Nucleus accumbens (tissue), 56 donors: ENCODE data around the gene UBR7.
A peak's percentile ranks its signal among the peaks of the same experiment; 100 is the strongest.

Source experiments
- DNase-seq, 56 donors: peaks; one replicate each; lab custom pipeline; 2025; lab: John Stamatoyannopoulos, UW

UBR7 gene

GRCh38 chr14:93240678-93241000 lies 33.6 kb downstream of the UBR7 start:
- no peak for DNase-seq

- no peak for DNase-seq
These were observed 38.8 kb downstream of the UBR7 start for GRCh38 chr14:93245764-93246420.

GRCh38 chr14:93246534-93246933 lies 39.5 kb downstream of the UBR7 start:
- DNase-seq: no peak

DNA sequence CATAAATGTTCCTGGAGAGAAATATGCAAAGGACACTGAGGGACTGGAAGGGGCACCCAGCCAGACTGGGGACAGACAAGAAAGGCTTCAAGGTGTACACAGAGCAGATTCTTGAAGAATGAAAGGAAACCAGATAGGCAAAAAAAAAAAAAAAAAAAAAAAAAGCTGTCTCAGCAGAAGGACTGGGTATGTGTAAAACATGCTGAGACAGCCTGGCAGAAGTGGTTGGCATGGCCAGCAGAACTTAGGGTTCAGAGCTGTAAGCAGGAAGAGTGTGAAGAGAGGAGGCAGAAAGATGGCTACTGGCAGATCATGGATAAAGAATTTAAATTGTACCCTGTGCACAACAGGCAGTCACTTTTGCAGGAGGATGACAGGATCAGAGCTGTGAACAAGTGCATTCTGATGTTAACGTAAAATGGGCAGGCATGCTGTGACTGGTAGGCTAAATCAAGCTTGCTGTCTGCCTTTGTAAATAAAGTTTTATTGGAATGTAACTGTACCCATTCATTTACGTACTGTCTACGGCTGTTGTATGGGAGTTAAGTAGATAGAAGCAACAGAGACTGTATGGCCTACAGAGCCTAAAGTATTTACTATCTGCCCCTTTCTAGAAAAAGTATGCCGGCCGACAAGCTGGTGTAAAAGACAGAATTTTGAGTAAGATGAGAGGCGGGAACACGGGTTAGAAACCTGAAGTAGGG lies 42.2 kb downstream of the UBR7 start:
- no peak for DNase-seq

- DNase-seq: no peak
These were observed 55.4 kb downstream of the UBR7 start for GRCh38 chr14:93262446-93262845.

DNA sequence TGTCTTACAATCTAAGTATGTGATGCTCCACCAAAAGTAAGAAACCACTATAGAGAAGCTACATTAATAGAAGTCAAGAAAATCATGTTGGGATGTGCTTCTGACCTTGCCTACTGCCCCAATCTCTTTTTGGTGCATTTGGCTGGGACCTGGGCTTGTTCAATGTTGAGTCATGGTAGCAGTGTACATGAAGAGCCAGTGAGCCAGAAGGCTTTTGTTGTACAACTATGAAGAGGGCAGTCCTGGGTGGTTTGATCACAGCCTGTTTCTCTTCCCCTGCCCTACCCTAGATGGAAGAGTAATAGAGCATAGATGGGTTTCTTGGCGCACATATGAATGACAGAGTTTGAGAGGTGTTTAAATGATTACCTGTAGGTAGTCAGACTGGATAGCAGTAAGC lies 56.4 kb downstream of the UBR7 start:
- no peak for DNase-seq

- no peak for DNase-seq
These were observed 59.1 kb downstream of the UBR7 start for GRCh38 chr14:93266127-93266526.

- no peak for DNase-seq
These were observed 60.2 kb downstream of the UBR7 start for GRCh38 chr14:93267149-93267711.

- DNase-seq: no peak
These were observed 61.4 kb downstream of the UBR7 start for GRCh38 chr14:93268406-93268805.

GRCh38 chr14:93269341-93270068 lies 62.4 kb downstream of the UBR7 start:
- peak in 48 of 56 donors; percentile 15 to 83 (median 46) for DNase-seq

DNA sequence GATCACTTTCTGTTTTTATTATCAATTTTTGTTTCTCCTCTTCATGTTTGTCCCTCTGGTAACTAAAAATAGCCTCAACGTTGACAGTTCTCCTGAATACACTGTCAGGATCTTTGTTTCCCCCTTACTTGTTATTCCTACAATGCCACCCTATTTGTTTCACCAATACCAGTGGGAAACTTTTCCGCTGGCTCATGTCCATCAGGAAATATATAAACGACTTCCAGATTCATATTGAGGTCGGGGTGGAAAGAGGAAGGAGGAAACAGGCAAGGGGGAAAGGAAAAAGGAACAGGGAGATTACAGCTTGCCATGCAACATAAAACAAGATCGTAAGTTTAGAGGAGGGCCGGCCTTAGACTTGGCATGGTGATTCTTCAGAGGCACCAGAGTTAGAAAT lies 64.1 kb downstream of the UBR7 start:
- peak in 1 of 56 donors; percentile 12 for DNase-seq

GRCh38 chr14:93274055-93274806 lies 67.2 kb downstream of the UBR7 start:
- DNase-seq: no peak

DNA sequence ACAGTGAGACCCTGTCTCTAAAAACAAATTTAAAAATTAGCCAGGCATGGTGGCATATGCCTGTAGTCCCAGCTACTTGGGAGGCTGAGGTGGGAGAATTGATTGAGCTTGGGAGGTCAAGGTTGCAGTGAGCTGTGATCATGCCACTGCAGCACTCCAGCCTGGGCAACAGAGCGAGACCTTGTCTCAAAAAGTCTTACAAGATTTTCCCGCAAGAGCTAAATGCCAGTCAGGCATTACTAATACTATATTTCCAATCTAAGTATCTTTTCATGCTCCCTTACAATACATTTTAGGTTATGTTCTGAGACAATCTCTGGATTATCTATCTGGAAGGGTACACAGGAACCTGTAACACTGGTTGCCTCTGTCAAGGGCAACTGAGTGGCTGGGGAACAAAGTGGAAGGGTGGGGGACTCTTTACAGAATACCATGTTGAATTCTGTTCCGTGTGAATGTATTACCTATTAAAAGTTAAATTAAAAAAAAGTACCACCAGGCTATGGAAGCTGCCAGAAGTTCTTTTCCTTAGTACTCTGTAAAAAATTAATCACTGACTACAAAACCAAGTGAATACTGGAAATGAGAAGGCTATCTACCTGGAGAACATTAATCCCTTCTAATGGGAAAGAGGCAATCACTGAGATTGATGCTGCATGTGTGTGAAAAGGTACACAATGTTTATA lies 69.1 kb downstream of the UBR7 start:
- DNase-seq: no peak
